NB4 (cell line): ENCODE data around the gene TALDO1.

ENCODE experiments used
- DNase-seq: peaks from one replicate; pipeline ENCODE4 v3.0.0; 2010; ENCODE audit warnings: low read depth
- H3K4me3 ChIP-seq: one replicate; pipeline ENCODE4 v1.5.1; 2011; ENCODE audit warnings: mild to moderate bottlenecking, low read depth, low read length, moderate library complexity
- CTCF ChIP-seq: IDR thresholded peaks from one replicate; pipeline ENCODE4 v1.5.1; 2012; ENCODE audit warnings: low read depth, low read length
- MAX ChIP-seq: IDR thresholded peaks from 2 replicates; pipeline ENCODE4 v1.6.1; 2011; ENCODE audit warnings: low read depth, low read length
- MYC ChIP-seq: IDR thresholded peaks from 2 replicates; pipeline ENCODE4 v1.6.1; 2011; ENCODE audit warnings: low read depth, low read length
- POLR2A ChIP-seq: IDR thresholded peaks from 2 replicates; pipeline ENCODE4 v1.6.1; 2011; ENCODE audit warnings: mild to moderate bottlenecking; ENCODE audit not compliant: insufficient read length; ENCODE audit errors: extremely low read depth

TALDO1 gene

GRCh38 chr11:812390-812789, 65.1 kb downstream of the TALDO1 start:
- peak overlapping the region; percentile 98 for H3K4me3 ChIP-seq
- DNase-seq = no peak
- TF ChIP-seq POLR2A (no peak), MYC (no peak), CTCF (no peak), MAX (no peak)

DNA sequence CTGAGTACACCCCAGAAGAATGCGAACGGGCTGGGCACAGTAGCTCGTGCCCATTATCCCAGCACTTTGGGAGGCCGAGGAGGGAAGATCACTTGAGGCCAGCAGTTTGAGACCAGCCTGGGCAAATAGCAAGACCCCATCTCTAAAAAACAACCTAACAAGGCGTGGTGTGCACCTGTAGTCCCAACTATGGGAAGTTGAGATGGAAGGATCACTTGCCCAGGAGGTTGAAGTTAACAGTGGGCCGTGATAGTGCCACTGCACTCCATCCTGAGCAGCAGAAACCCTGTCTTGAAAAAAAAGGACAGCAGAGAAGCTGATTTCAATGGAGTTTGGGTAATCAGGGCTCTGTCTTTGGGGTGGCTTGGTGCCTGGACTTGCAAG, 65.8 kb downstream of the TALDO1 start:
- TF ChIP-seq POLR2A = no peak
- H3K4me3 ChIP-seq = no peak overlapping the region
- no peak for DNase-seq

DNA sequence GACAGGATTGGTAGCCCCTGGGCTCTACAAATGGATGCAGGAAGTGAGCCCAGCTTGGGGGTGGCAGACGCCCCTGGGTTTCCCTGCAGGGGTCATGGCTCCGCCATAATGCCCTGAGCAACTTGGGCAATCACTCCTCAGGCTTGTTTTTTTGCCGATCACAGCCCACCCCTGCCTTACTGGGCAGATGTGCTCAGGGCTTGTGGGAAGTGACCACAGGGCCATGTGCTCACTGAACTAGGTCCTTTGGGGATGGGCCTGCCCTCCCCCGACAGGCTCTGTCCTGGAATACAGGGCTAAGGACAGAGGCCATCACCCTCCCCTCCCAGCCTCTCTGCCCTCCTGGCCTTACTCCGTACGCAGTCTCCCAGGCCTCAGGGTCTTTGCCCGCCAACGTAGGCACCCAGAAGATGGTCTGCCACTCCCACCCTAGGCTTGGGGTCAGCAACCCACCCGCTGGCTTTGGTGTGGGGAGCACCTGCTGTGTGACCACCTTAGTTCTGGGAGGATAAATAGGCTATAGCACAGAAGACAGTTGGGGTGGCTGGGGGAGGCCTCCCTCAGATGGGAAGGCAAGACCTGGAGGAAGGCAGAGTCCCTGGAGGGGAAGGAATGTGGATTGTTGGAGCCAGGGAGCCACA, 66.3 kb downstream of the TALDO1 start:
- no peak overlapping the region for H3K4me3 ChIP-seq
- DNase-seq = peak; percentile 57
- TF ChIP-seq MAX (peak; percentile 81), CTCF (no peak), MYC (peak; percentile 72)
